B cell (primary cell): ENCODE measurements around the gene ENO4. TPM values are rescaled to one million over a fixed set of nuclear protein-coding genes. Genes with fewer than 3 reads are reported as not detected.

Source experiments
- ATAC-seq: fragments of 200-7000 bp; cut with Tn5 transposase; one replicate; pipeline ENCODE4 v1.10.0; 2021; ENCODE audit warnings: low read depth, mild to moderate bottlenecking, moderate number of reproducible peaks, moderate library complexity
- CTCF ChIA-PET: fragments of 350-600 bp; sonication (Branson Sonifier 250); formaldehyde crosslinking; loops from one replicate; lab custom pipeline; 2021; ENCODE audit warnings: antibody characterized with exemption, inconsistent platforms; lab: Charles Lee
- POLR2A ChIA-PET: fragments of 350-600 bp; sonication (Branson Sonifier 250); formaldehyde crosslinking; loops from one replicate; lab custom pipeline; 2021; ENCODE audit warnings: antibody characterized with exemption; lab: Charles Lee
- DNase-seq: peaks from one replicate; pipeline ENCODE4 v3.0.0; 2013
- H2AFZ ChIP-seq: 2 replicates; pipeline ENCODE4 v1.6.1; 2012; ENCODE audit warnings: mild to moderate bottlenecking, low read depth, low read length; ENCODE audit not compliant: insufficient read depth, poor library complexity, severe bottlenecking
- H3K27ac ChIP-seq, 2 donors: 1 replicate in 1 of 2; 2 replicates in 1 of 2; pipeline ENCODE4 v1.5.1; 2012 to 2013; ENCODE audit warnings: low read length in 2 of 2, mild to moderate bottlenecking in 2 of 2, moderate library complexity in 1 of 2
- H3K27me3 ChIP-seq, 4 experiments: fragments of 200-600 bp in 1 of 4; sonication (generic) in 1 of 4; replicated peaks in 1 of 4; 1 replicate in 2 of 4; 2 replicates in 2 of 4; pipeline versions ENCODE4 v1.6.1 to v1.7.0; 2013 to 2016; ENCODE audit warnings: low read length in 3 of 4, mild to moderate bottlenecking in 2 of 4, mixed read lengths in 1 of 4, moderate library complexity in 1 of 4; ENCODE audit not compliant: insufficient read depth in 4 of 4, control insufficient read depth in 3 of 4; ENCODE audit errors: control extremely low read depth in 1 of 4
- H3K36me3 ChIP-seq, 2 experiments: replicated peaks in 1 of 2; 1 replicate in 1 of 2; 2 replicates in 1 of 2; pipeline versions ENCODE4 v1.6.1 to v1.7.1; 2013; ENCODE audit warnings: low read length in 1 of 2; ENCODE audit not compliant: insufficient read depth in 2 of 2, control insufficient read depth in 1 of 2; ENCODE audit errors: control extremely low read depth in 1 of 2, extremely low read depth in 1 of 2
- H3K4me1 ChIP-seq, 2 donors: fragments of 200-600 bp in 1 of 2; sonication (generic) in 1 of 2; 1 replicate in 1 of 2; 2 replicates in 1 of 2; pipeline versions ENCODE4 v1.5.1 to v1.6.1; 2013 to 2017; ENCODE audit warnings: low read length in 2 of 2; ENCODE audit not compliant: control insufficient read depth in 2 of 2, insufficient read depth in 2 of 2
- H3K4me2 ChIP-seq: replicated peaks from 2 replicates; pipeline ENCODE3; 2012; ENCODE audit warnings: mild to moderate bottlenecking, low read depth, low read length; ENCODE audit not compliant: poor library complexity, severe bottlenecking
- H3K4me3 ChIP-seq, 5 experiments: fragments of 200-600 bp in 1 of 5; sonication (generic) in 1 of 5; 1 replicate in 3 of 5; 2 replicates in 2 of 5; pipeline versions ENCODE4 v1.5.1 to v1.7.0; 2011 to 2016; ENCODE audit warnings: low read length in 4 of 5, mild to moderate bottlenecking in 4 of 5, low read depth in 2 of 5, control low read depth in 1 of 5, moderate library complexity in 1 of 5; ENCODE audit not compliant: insufficient read depth in 1 of 5; ENCODE audit errors: control extremely low read depth in 1 of 5, extremely low read depth in 1 of 5
- H3K79me2 ChIP-seq: fragments of 200-600 bp; sonication (generic); one replicate; pipeline ENCODE4 v1.6.0; 2016; ENCODE audit warnings: low read length; ENCODE audit not compliant: control insufficient read depth, insufficient read depth
- H3K9ac ChIP-seq: fragments of 200-600 bp; sonication (generic); 2 replicates; pipeline ENCODE4 v1.6.1; 2017; ENCODE audit warnings: mild to moderate bottlenecking, low read length, moderate library complexity
- H3K9me3 ChIP-seq, 3 donors: one replicate each; pipeline versions ENCODE4 v1.6.1 to v1.7.1; 2013; ENCODE audit warnings: low read length in 2 of 3; ENCODE audit not compliant: control insufficient read depth in 2 of 3, insufficient read depth in 1 of 3; ENCODE audit errors: control extremely low read depth in 1 of 3
- H4K20me1 ChIP-seq: 2 replicates; pipeline ENCODE4 v1.6.0; 2012; ENCODE audit warnings: mild to moderate bottlenecking, low read length; ENCODE audit not compliant: insufficient read depth, control insufficient read depth, poor library complexity, severe bottlenecking
- H3K27ac Mint-ChIP-seq: one replicate; pipeline ENCODE4 v1.8.0; 2021; ENCODE audit warnings: mixed read lengths
- H3K27me3 Mint-ChIP-seq: one replicate; pipeline ENCODE4 v1.8.0; 2021; ENCODE audit warnings: mixed read lengths
- H3K4me1 Mint-ChIP-seq: one replicate; pipeline ENCODE4 v1.8.0; 2021; ENCODE audit warnings: mixed read lengths
- H3K4me3 Mint-ChIP-seq: one replicate; pipeline ENCODE4 v1.8.0; 2021; ENCODE audit warnings: mixed read lengths
- H3K9me3 Mint-ChIP-seq: one replicate; pipeline ENCODE4 v1.8.0; 2022; ENCODE audit warnings: mixed read lengths; ENCODE audit not compliant: insufficient read depth
- CTCF ChIP-seq: fragments of 200-600 bp; IDR thresholded peaks from one replicate; pipeline ENCODE4 v1.8.0; 2022; ENCODE audit warnings: antibody characterized with exemption, mild to moderate bottlenecking
- EZH2 ChIP-seq: IDR thresholded peaks from 2 replicates; pipeline ENCODE4 v1.6.1; 2012; ENCODE audit warnings: borderline replicate concordance, low read depth, mild to moderate bottlenecking, moderate library complexity, low read length; ENCODE audit not compliant: insufficient read depth, poor library complexity, severe bottlenecking
- WGBS: methylation state at CpG from one replicate; pipeline ENCODE4 v1.1.5; 2013; ENCODE audit warnings: missing lambda C conversion rate; ENCODE audit not compliant: insufficient coverage; 5-methylcytosine and 5-hydroxymethylcytosine counted together
- intact Hi-C: fragments of 100-400 bp; cut with micrococcal nuclease; formaldehyde crosslinking; loops from one replicate; pipeline ENCODE4 v1.10.0; 2022
- polyA plus RNA-seq: library from polyadenylated mRNA; depleted of rRNA; stranded (reverse); fragments of >200 nt; gene quantifications from 2 replicates; pipeline ENCODE4 v1.2.3, GENCODE V29; 2012
- total RNA-seq, 2 donors: library from RNA; stranded (reverse); fragments of 120-200 nt in 1 of 2; gene quantifications; 1 replicate in 1 of 2; 2 replicates in 1 of 2; pipeline versions ENCODE4 v1.2.3 to v1.2.4, GENCODE V29; 2013 to 2022

The ENO4 gene
- total and polyA plus RNA-seq, 2 donors (not counting 1 experiment from before 2014, with no cell fraction given) = 0.07 to 0.37 TPM

GRCh38 chr10:116877391-116877790 is 28.1 kb downstream of the ENO4 start:
- CTCF ChIA-PET = no interaction called here
- DNase-seq = no peak

GRCh38 chr10:116878123-116878522 is 28.8 kb downstream of the ENO4 start:
- H3K9ac ChIP-seq = no peak overlapping the region
- no peaks in the 10 kb centered on the region for H3K9me3 ChIP-seq
- H3K27ac ChIP-seq = no peak overlapping the region
- H3K4me1 Mint-ChIP-seq = no peaks in the 10 kb centered on the region
- no peak overlapping the region for H3K4me2 ChIP-seq
- H3K4me3 ChIP-seq = no peak overlapping the region
- ChIA-PET POLR2A (no interaction called here), CTCF (no interaction called here)
- H4K20me1 ChIP-seq = no peaks in the 10 kb centered on the region
- DNase-seq = no peak
- TF ChIP-seq CTCF = no peak
- no peak for TF ChIP-seq EZH2
- H2AFZ ChIP-seq = no peak overlapping the region
- H3K36me3 ChIP-seq = no peaks in the 10 kb centered on the region
- peaks cover 9% of the 10 kb centered on the region for H3K27me3 Mint-ChIP-seq
- H3K79me2 ChIP-seq = no peaks in the 10 kb centered on the region
- H3K4me3 Mint-ChIP-seq = no peak overlapping the region
- no peaks in the 10 kb centered on the region for H3K9me3 Mint-ChIP-seq
- 100% methylated on average over 1 of the region's 2 CpGs for WGBS
- ATAC-seq = no peak
- H3K4me1 ChIP-seq = no peaks in the 10 kb centered on the region
- no peak overlapping the region for H3K27ac Mint-ChIP-seq
- intact Hi-C loops = no loop called here
- H3K27me3 ChIP-seq = peaks cover 0 to 2% (median 0%) of the 10 kb centered on the region in 4 experiments

More at GRCh38 chr10:116877391-116877790, 28.1 kb downstream of the ENO4 start:
- TF ChIP-seq EZH2 (no peak), CTCF (no peak)
- WGBS = 81% methylated on average over 2 of the region's 3 CpGs
- Mint-ChIP-seq H3K4me3 (no peak overlapping the region), H3K27ac (no peak overlapping the region), H3K9me3 (peaks cover under 1% of the 10 kb centered on the region), H3K27me3 (peaks cover 11% of the 10 kb centered on the region), H3K4me1 (no peaks in the 10 kb centered on the region)
- no peak for ATAC-seq
- no peak overlapping the region for H3K27ac ChIP-seq
- H3K79me2 ChIP-seq = no peaks in the 10 kb centered on the region
- H3K36me3 ChIP-seq = no peaks in the 10 kb centered on the region
- no peaks in the 10 kb centered on the region for H3K9me3 ChIP-seq
- POLR2A ChIA-PET = no interaction called here
- H3K4me3 ChIP-seq = no peak overlapping the region
- H3K27me3 ChIP-seq = peaks cover 0 to 2% (median 0%) of the 10 kb centered on the region in 4 experiments
- no peaks in the 10 kb centered on the region for H4K20me1 ChIP-seq
- no peak overlapping the region for H3K4me2 ChIP-seq
- H2AFZ ChIP-seq = no peak overlapping the region
- H3K9ac ChIP-seq = no peak overlapping the region
- intact Hi-C loops = no loop called here
- H3K4me1 ChIP-seq = no peaks in the 10 kb centered on the region
